Gastroesophageal sphincter (tissue), 3 donors: Measurements from ENCODE around the gene PSMD1.

Source experiments
- CTCF ChIP-seq, 4 experiments: fragments of 200-600 bp in 2 of 4; fragments of 450-650 bp in 2 of 4; sonication (generic) in 1 of 4; IDR thresholded peaks; one replicate each; pipeline ENCODE4 v1.5.1; 2017 to 2019; ENCODE audit warnings: antibody characterized with exemption in 4 of 4, mild to moderate bottlenecking in 2 of 4, moderate library complexity in 2 of 4
- POLR2A ChIP-seq, 2 donors: fragments of 450-650 bp; IDR thresholded peaks; one replicate each; pipeline ENCODE4 v1.6.1; 2017; ENCODE audit warnings: antibody characterized with exemption in 2 of 2, mild to moderate bottlenecking in 2 of 2, moderate library complexity in 1 of 2
- POLR2AphosphoS5 ChIP-seq: sonication (generic); formaldehyde crosslinking; IDR thresholded peaks from one replicate; pipeline ENCODE4 v1.6.1; 2017; ENCODE audit warnings: antibody characterized with exemption

DNA sequence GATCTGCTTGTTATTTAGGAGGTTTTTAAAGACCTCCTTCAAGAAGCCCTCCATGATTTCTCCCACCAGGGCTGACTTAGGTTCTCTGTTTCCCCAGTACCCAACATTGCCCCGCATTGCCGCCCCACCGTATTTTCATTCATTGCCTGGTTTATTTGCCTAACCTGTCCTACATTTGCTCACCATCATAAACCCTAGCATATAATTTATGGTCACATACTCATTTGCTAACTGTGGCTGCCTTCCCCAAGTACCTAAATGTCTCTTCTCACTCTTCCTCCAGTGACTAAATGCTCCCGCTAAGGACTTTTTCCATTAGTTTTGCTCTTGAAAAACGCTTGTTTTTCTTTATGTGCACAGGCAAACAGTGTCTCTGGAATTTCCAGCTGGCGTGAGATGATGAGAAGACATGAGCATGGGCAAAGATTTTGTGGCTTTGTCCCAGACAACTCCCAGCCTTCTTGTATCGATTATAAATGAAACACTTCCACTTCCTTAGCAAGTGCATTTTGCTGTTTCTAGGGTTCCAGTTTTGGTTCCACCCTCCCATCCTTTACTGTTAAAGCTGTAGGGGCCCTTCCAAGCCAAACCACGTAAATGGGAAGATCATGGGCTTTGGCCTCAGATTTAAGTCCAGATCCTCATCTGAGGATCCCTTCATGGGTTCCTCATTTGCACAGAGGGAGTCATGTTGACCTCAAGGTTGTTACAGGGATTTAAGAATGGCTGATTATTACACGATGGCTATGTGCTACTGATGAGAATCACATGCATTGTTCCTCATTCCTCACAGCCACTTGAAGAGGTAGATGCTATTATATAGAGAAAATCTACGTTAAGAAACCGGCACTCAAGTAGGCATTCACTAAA lies 120.7 kb downstream of the PSMD1 start:
- no peak for TF ChIP-seq CTCF (IDR thresholded peaks at IDR 0.05)
- TF ChIP-seq POLR2AphosphoS5, result no peak
- no peak for TF ChIP-seq POLR2A (IDR thresholded peaks at IDR 0.05)
